SK-N-SH (cell line): ENCODE data around the gene HYCC1. TPM values are rescaled to one million over a fixed set of nuclear protein-coding genes. Genes with fewer than 3 reads are reported as not detected.

Experiments used
- CTCF ChIA-PET: fragments of 300-600, 350-600 bp; formaldehyde crosslinking; extraction: SDS; loops from one replicate; lab custom pipeline; 2021; lab: Yijun Ruan, JAX
- POLR2A ChIA-PET: fragments of 350-600 bp; sonication (Branson Sonifier 250); formaldehyde crosslinking; extraction: SDS; loops from one replicate; lab custom pipeline; 2020; ENCODE audit warnings: antibody characterized with exemption, inconsistent platforms; lab: Yijun Ruan, JAX
- DNase-seq: peaks from one replicate; pipeline ENCODE4 v3.0.0; 2012
- H2AFZ ChIP-seq: fragments of 200-600 bp; sonication (generic); 2 replicates; pipeline ENCODE4 v1.8.1; 2016; ENCODE audit warnings: antibody characterized with exemption, mild to moderate bottlenecking, low read depth
- H3F3A ChIP-seq: fragments of 200-600 bp; sonication (generic); replicated peaks from 2 replicates; pipeline ENCODE3; 2016; ENCODE audit warnings: antibody characterized with exemption, mild to moderate bottlenecking; ENCODE audit not compliant: insufficient read depth
- H3K27ac ChIP-seq, 2 experiments: fragments of 200-500 bp in 1 of 2; fragments of 200-600 bp in 1 of 2; sonication (Bioruptor generic) in 1 of 2; sonication (generic), shearing (Covaris generic) in 1 of 2; 2 replicates each; pipeline versions ENCODE4 v1.5.1 to v1.6.1; 2014 to 2016; ENCODE audit warnings: low read depth in 2 of 2, inconsistent platforms in 1 of 2, low read length in 1 of 2, mild to moderate bottlenecking in 1 of 2, mixed read lengths in 1 of 2
- H3K27me3 ChIP-seq: fragments of 200-600 bp; sonication (generic), shearing (Covaris generic); 2 replicates; pipeline ENCODE4 v1.6.1; 2016; ENCODE audit warnings: mixed run types; ENCODE audit not compliant: insufficient read depth
- H3K36me3 ChIP-seq, 2 experiments: fragments of 200-500 bp in 1 of 2; fragments of 200-600 bp in 1 of 2; sonication (Bioruptor generic) in 1 of 2; sonication (generic) in 1 of 2; replicated peaks in 1 of 2; 2 replicates each; pipeline versions ENCODE3 to v1.5.1; 2014 to 2016; ENCODE audit warnings: low read length in 1 of 2, mild to moderate bottlenecking in 1 of 2; ENCODE audit not compliant: insufficient read depth in 2 of 2, control insufficient read depth in 1 of 2
- H3K4me1 ChIP-seq, 2 experiments: fragments of 200-500 bp in 1 of 2; fragments of 200-600 bp in 1 of 2; sonication (Bioruptor generic) in 1 of 2; sonication (generic), shearing (Covaris generic) in 1 of 2; 2 replicates each; pipeline versions ENCODE4 v1.5.1 to v1.6.1; 2014 to 2016; ENCODE audit warnings: low read depth in 1 of 2, low read length in 1 of 2, mixed run types in 1 of 2; ENCODE audit not compliant: insufficient read depth in 2 of 2, control insufficient read depth in 1 of 2
- H3K4me2 ChIP-seq: fragments of 200-600 bp; sonication (generic), shearing (Covaris generic); 2 replicates; pipeline ENCODE4 v1.6.1; 2017; ENCODE audit warnings: mixed run types
- H3K4me3 ChIP-seq, 2 experiments: fragments of 200-500 bp in 1 of 2; fragments of 200-600 bp in 1 of 2; sonication (Bioruptor generic) in 1 of 2; sonication (generic), shearing (Covaris generic) in 1 of 2; 2 replicates each; pipeline versions ENCODE4 v1.5.1 to v1.8.1; 2014 to 2016; ENCODE audit warnings: low read depth in 2 of 2, inconsistent platforms in 1 of 2, low read length in 1 of 2, mild to moderate bottlenecking in 1 of 2, mixed read lengths in 1 of 2, moderate library complexity in 1 of 2
- H3K79me2 ChIP-seq: fragments of 200-600 bp; sonication (generic); 2 replicates; pipeline ENCODE4 v1.8.1; 2017; ENCODE audit warnings: mild to moderate bottlenecking; ENCODE audit not compliant: insufficient read depth
- H3K9ac ChIP-seq: fragments of 200-600 bp; sonication (generic); 2 replicates; pipeline ENCODE4 v1.6.1; 2017; ENCODE audit warnings: mixed run types
- H3K9me2 ChIP-seq: fragments of 200-600 bp; sonication (generic); 2 replicates; pipeline ENCODE4 v1.6.1; 2017; ENCODE audit warnings: mixed run types
- H3K9me3 ChIP-seq: fragments of 200-600 bp; sonication (generic); 2 replicates; pipeline ENCODE4 v1.6.1; 2017; ENCODE audit warnings: mixed run types, mild to moderate bottlenecking, moderate library complexity
- H4K20me1 ChIP-seq: fragments of 200-600 bp; sonication (generic); 2 replicates; pipeline ENCODE4 v1.6.1; 2017; ENCODE audit warnings: mild to moderate bottlenecking, mixed run types; ENCODE audit not compliant: insufficient read depth
- EP300 ChIP-seq, 2 experiments: IDR thresholded peaks; 2 replicates each; pipeline versions ENCODE4 v1.4.0 to v1.6.1; 2012; ENCODE audit warnings: borderline replicate concordance in 1 of 2, low read depth in 1 of 2, low read length in 1 of 2
- GATA2 ChIP-seq: sonication (generic); formaldehyde crosslinking; IDR thresholded peaks from 2 replicates; pipeline ENCODE4 v1.5.0; 2020; ENCODE audit warnings: mild to moderate bottlenecking, missing genetic modification reagents
- IRF3 ChIP-seq: fragments of 150-350 bp; IDR thresholded peaks from 2 replicates; pipeline ENCODE4 v1.6.1; 2016; ENCODE audit warnings: mild to moderate bottlenecking, low read depth, low read length
- NFIC ChIP-seq: IDR thresholded peaks from 2 replicates; pipeline ENCODE4 v1.4.0; 2012; ENCODE audit warnings: borderline replicate concordance
- POLR2AphosphoS5 ChIP-seq: IDR thresholded peaks from 2 replicates; pipeline ENCODE4 v1.6.1; 2012; ENCODE audit warnings: low read depth, low read length
- RAD21 ChIP-seq: IDR thresholded peaks from 2 replicates; pipeline ENCODE4 v1.6.1; 2012; ENCODE audit warnings: mild to moderate bottlenecking, low read length
- RCOR1 ChIP-seq: fragments of 150-350 bp; IDR thresholded peaks from 2 replicates; pipeline ENCODE4 v1.6.1; 2017; ENCODE audit warnings: antibody characterized with exemption, low read length
- RFX5 ChIP-seq: IDR thresholded peaks from 2 replicates; pipeline ENCODE4 v1.6.1; 2012; ENCODE audit warnings: mild to moderate bottlenecking, improper control_type of control experiment, low read length
- RXRA ChIP-seq: IDR thresholded peaks from 2 replicates; pipeline ENCODE4 v1.4.0; 2012; ENCODE audit warnings: low read depth, mild to moderate bottlenecking, borderline replicate concordance
- SIN3A ChIP-seq: IDR thresholded peaks from 2 replicates; pipeline ENCODE4 v1.6.1; 2012; ENCODE audit warnings: low read depth, mild to moderate bottlenecking, low read length, moderate library complexity, borderline replicate concordance
- WGBS: methylation state at CpG from one replicate; pipeline ENCODE4 v1.1.6; 2017; ENCODE audit warnings: low lambda C conversion rate; 5-methylcytosine and 5-hydroxymethylcytosine counted together
- polyA plus RNA-seq, 3 experiments: library from polyadenylated mRNA; depleted of rRNA; stranded (reverse); fragments of >200 nt; gene quantifications; 2 replicates each; pipeline ENCODE4 v1.2.3, GENCODE V29; 2012
- TF ChIP-seq, protein P1 (sequence below): IDR thresholded peaks from 2 replicates; pipeline ENCODE4 v1.4.0; 2012; ENCODE audit warnings: low read depth, borderline replicate concordance
- TF ChIP-seq, protein P2 (sequence below): IDR thresholded peaks from 2 replicates; pipeline ENCODE4; 2012
- TF ChIP-seq, protein P3 (sequence below): IDR thresholded peaks from 2 replicates; pipeline ENCODE4 v1.6.1; 2012; ENCODE audit warnings: mild to moderate bottlenecking, low read depth, low read length, moderate library complexity

Gene HYCC1
- polyA plus RNA-seq, 1 of the 3 experiments (the other 2 are of a cell fraction): 5.3 TPM

DNA sequence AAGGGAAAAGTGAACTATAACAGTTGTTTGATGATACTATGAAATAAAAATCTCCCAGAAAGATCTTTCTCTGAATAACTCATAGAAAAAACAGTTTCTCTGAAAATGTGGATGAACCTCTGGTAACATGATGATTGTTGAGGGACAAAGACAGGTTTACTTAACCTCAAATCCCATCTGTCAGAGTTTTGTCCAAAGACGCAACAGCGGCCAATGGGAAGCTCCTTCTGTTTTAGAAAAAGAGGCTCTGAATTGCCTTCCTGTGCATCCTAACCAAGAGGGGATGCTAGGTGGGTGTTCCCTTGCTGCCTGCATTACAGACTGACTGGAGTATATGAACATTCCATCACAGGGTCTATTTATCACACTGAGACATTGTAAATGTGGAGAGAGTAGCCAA, 8.9 kb upstream of the HYCC1 start:
- Histone ChIP-seq H3K4me2 (no peak overlapping the region), H3K9me2 (no peaks in the 10 kb centered on the region), H3K27ac (no peak overlapping the region), H3K9me3 (no peaks in the 10 kb centered on the region), H3K4me3 (no peak overlapping the region), H3K79me2 (no peaks in the 10 kb centered on the region), H3K4me1 (no peaks in the 10 kb centered on the region)
- no peak for DNase-seq
- WGBS: 37% methylated on average over 2 of the region's 2 CpGs
- TF ChIP-seq IRF3: no peak
- no peak for TF ChIP-seq RAD21
- TF ChIP-seq RFX5: no peak
- TF ChIP-seq, protein P1, sequence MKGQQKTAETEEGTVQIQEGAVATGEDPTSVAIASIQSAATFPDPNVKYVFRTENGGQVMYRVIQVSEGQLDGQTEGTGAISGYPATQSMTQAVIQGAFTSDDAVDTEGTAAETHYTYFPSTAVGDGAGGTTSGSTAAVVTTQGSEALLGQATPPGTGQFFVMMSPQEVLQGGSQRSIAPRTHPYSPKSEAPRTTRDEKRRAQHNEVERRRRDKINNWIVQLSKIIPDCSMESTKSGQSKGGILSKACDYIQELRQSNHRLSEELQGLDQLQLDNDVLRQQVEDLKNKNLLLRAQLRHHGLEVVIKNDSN: no peak
- TF ChIP-seq RXRA: no peak
- TF ChIP-seq RCOR1: no peak
- TF ChIP-seq, protein P2, sequence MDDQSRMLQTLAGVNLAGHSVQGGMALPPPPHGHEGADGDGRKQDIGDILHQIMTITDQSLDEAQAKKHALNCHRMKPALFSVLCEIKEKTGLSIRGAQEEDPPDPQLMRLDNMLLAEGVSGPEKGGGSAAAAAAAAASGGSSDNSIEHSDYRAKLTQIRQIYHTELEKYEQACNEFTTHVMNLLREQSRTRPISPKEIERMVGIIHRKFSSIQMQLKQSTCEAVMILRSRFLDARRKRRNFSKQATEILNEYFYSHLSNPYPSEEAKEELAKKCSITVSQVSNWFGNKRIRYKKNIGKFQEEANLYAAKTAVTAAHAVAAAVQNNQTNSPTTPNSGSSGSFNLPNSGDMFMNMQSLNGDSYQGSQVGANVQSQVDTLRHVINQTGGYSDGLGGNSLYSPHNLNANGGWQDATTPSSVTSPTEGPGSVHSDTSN: no peak
- no peak for TF ChIP-seq SIN3A
- TF ChIP-seq, protein P3, sequence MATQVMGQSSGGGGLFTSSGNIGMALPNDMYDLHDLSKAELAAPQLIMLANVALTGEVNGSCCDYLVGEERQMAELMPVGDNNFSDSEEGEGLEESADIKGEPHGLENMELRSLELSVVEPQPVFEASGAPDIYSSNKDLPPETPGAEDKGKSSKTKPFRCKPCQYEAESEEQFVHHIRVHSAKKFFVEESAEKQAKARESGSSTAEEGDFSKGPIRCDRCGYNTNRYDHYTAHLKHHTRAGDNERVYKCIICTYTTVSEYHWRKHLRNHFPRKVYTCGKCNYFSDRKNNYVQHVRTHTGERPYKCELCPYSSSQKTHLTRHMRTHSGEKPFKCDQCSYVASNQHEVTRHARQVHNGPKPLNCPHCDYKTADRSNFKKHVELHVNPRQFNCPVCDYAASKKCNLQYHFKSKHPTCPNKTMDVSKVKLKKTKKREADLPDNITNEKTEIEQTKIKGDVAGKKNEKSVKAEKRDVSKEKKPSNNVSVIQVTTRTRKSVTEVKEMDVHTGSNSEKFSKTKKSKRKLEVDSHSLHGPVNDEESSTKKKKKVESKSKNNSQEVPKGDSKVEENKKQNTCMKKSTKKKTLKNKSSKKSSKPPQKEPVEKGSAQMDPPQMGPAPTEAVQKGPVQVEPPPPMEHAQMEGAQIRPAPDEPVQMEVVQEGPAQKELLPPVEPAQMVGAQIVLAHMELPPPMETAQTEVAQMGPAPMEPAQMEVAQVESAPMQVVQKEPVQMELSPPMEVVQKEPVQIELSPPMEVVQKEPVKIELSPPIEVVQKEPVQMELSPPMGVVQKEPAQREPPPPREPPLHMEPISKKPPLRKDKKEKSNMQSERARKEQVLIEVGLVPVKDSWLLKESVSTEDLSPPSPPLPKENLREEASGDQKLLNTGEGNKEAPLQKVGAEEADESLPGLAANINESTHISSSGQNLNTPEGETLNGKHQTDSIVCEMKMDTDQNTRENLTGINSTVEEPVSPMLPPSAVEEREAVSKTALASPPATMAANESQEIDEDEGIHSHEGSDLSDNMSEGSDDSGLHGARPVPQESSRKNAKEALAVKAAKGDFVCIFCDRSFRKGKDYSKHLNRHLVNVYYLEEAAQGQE: no peak
- no peak for TF ChIP-seq GATA2 (CRISPR knock-in tag)
- TF ChIP-seq EP300 (IDR thresholded peaks at IDR 0.05; ENCODE audit: borderline replicate concordance in 1 of 2, low read depth in 1 of 2, low read length in 1 of 2): no peak
- TF ChIP-seq NFIC: no peak
- TF ChIP-seq POLR2AphosphoS5: no peak
- TF ChIP-seq, all 33 proteins: peak for 0
- Histone ChIP-seq H2AFZ (no peak overlapping the region), H4K20me1 (no peaks in the 10 kb centered on the region), H3K36me3 (no peaks in the 10 kb centered on the region), H3F3A (peaks cover 4% of the 10 kb centered on the region), H3K27me3 (peaks cover 41% of the 10 kb centered on the region), H3K9ac (no peak overlapping the region)
- ChIA-PET CTCF (interaction anchor here (0.7 to 3.2 kb wide), 2 partner anchors 33 to 463 kb away, joined by 3 to 10 read pairs; no protein-coding TSS in a partner anchor), POLR2A (no interaction called here)
